Measurements from ENCODE around the gene ARMH1. TPM values are rescaled to one million over a fixed set of nuclear protein-coding genes. Genes with fewer than 3 reads are reported as not detected.
"Not testable (repeated sequence)": the region's sequence is repeated elsewhere in the genome, so short reads cannot be mapped to it uniquely, and the experiment has no call there.

Gene ARMH1
- total and polyA plus RNA-seq, 2 experiments from 2014 or later = 2.8 to 5.7 TPM

- H3K4me3 ChIP-seq = peak overlapping the region; percentile 67
- no peak for DNase-seq (ENCODE audit: low read depth in 1 of 2, low spot score in 1 of 2)
- TF ChIP-seq CTCF (IDR thresholded peaks at IDR 0.05; ENCODE audit: low read depth, low read length) = no peak
- H3K9me3 ChIP-seq (ENCODE audit: low read depth) = no peaks in the 10 kb centered on the region
- no peaks in the 10 kb centered on the region for H3K27me3 ChIP-seq
- peak overlapping the region; percentile 63 for H3K27ac ChIP-seq
- no peaks in the 10 kb centered on the region for H3K4me1 ChIP-seq (ENCODE audit: low read depth)
- no peaks in the 10 kb centered on the region for H3K36me3 ChIP-seq
Observed at GRCh38 chr1:44740179-44740617, 65.7 kb downstream of the ARMH1 start.

GRCh38 chr1:44743211-44743610 lies 68.7 kb downstream of the ARMH1 start:
- H3K4me3 ChIP-seq = no peak overlapping the region
- H3K9me3 ChIP-seq (ENCODE audit: low read depth) = no peaks in the 10 kb centered on the region
- H3K27ac ChIP-seq = no peak overlapping the region
- H3K36me3 ChIP-seq = peaks cover 3% of the 10 kb centered on the region
- H3K27me3 ChIP-seq = no peaks in the 10 kb centered on the region
- no peak for TF ChIP-seq CTCF (IDR thresholded peaks at IDR 0.05; ENCODE audit: low read depth, low read length)
- H3K4me1 ChIP-seq (ENCODE audit: low read depth) = no peaks in the 10 kb centered on the region
- no peak for DNase-seq (ENCODE audit: low read depth in 1 of 2, low spot score in 1 of 2)

- Histone ChIP-seq H3K4me3 (no peak overlapping the region), H3K9me3 (ENCODE audit: low read depth) (no peaks in the 10 kb centered on the region), H3K4me1 (ENCODE audit: low read depth) (no peaks in the 10 kb centered on the region), H3K27me3 (no peaks in the 10 kb centered on the region), H3K27ac (no peak overlapping the region), H3K36me3 (peaks cover 7% of the 10 kb centered on the region)
- DNase-seq (ENCODE audit: low read depth in 1 of 2, low spot score in 1 of 2) = no peak
- TF ChIP-seq CTCF (IDR thresholded peaks at IDR 0.05; ENCODE audit: low read depth, low read length) = no peak
Observed at GRCh38 chr1:44747878-44748277, 73.4 kb downstream of the ARMH1 start.

- H3K27me3 ChIP-seq = no peaks in the 10 kb centered on the region
- H3K4me3 ChIP-seq = no peak overlapping the region
- H3K27ac ChIP-seq = no peak overlapping the region
- TF ChIP-seq CTCF (IDR thresholded peaks at IDR 0.05; ENCODE audit: low read depth, low read length) = no peak
- H3K9me3 ChIP-seq (ENCODE audit: low read depth) = no peaks in the 10 kb centered on the region
- no peaks in the 10 kb centered on the region for H3K4me1 ChIP-seq (ENCODE audit: low read depth)
- H3K36me3 ChIP-seq = peaks cover 10% of the 10 kb centered on the region
- no peak for DNase-seq (ENCODE audit: low read depth in 1 of 2, low spot score in 1 of 2)
Observed at GRCh38 chr1:44757420-44757819, 82.9 kb downstream of the ARMH1 start.

GRCh38 chr1:44759077-44759476 lies 84.6 kb downstream of the ARMH1 start:
- no peak overlapping the region for H3K4me3 ChIP-seq
- H3K27me3 ChIP-seq = no peaks in the 10 kb centered on the region
- peaks cover 10% of the 10 kb centered on the region for H3K36me3 ChIP-seq
- H3K9me3 ChIP-seq (ENCODE audit: low read depth) = no peaks in the 10 kb centered on the region
- no peak for TF ChIP-seq CTCF (IDR thresholded peaks at IDR 0.05; ENCODE audit: low read depth, low read length)
- H3K4me1 ChIP-seq (ENCODE audit: low read depth) = no peaks in the 10 kb centered on the region
- no peak overlapping the region for H3K27ac ChIP-seq
- DNase-seq (ENCODE audit: low read depth in 1 of 2, low spot score in 1 of 2) = no peak

GRCh38 chr1:44760876-44761275 lies 86.4 kb downstream of the ARMH1 start:
- H3K27me3 ChIP-seq = no peaks in the 10 kb centered on the region
- H3K4me3 ChIP-seq = no peak overlapping the region
- H3K27ac ChIP-seq = no peak overlapping the region
- no peak for DNase-seq (ENCODE audit: low read depth in 1 of 2, low spot score in 1 of 2)
- H3K4me1 ChIP-seq (ENCODE audit: low read depth) = no peaks in the 10 kb centered on the region
- H3K36me3 ChIP-seq = peaks cover 8% of the 10 kb centered on the region
- TF ChIP-seq CTCF (IDR thresholded peaks at IDR 0.05; ENCODE audit: low read depth, low read length) = no peak
- H3K9me3 ChIP-seq (ENCODE audit: low read depth) = no peaks in the 10 kb centered on the region

GRCh38 chr1:44766421-44766820 lies 91.9 kb downstream of the ARMH1 start:
- H3K27ac ChIP-seq; H3K9me3 ChIP-seq (ENCODE audit: low read depth); H3K27me3 ChIP-seq; DNase-seq (ENCODE audit: low read depth in 1 of 2, low spot score in 1 of 2); H3K4me1 ChIP-seq (ENCODE audit: low read depth); H3K4me3 ChIP-seq; H3K36me3 ChIP-seq: not testable (repeated sequence)
